ENCODE measurements around the gene RALGPS1. TPM values are rescaled to one million over a fixed set of nuclear protein-coding genes. Genes with fewer than 3 reads are reported as not detected.

RALGPS1 gene
- total RNA-seq, 1 donor from 2014 or later, result 21.7 TPM

DNA sequence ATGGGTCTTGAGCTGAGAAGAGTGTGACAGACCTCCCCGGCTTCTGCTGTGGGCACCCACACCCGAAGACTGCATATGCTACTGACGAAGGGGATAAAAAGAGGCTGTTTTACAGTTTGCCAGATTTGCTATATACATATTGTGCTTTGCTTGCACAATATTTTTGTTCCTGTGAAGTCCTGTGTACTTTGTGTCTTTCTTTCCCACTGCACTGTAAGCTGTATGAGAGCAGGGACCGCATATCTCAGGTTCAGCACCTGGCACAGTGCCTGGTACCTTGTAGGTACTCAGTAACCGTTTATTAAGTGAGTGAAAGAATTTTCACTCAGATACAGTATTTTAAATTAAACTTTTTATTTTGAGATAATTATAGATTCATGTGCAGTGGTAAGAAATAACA lies 341.7 kb downstream of the RALGPS1 start:
- H3K27me3 Mint-ChIP-seq, result no peaks in the 10 kb centered on the region
- POLR2A ChIA-PET, result no interaction called here
- H3K4me1 Mint-ChIP-seq, result no peaks in the 10 kb centered on the region
- DNase-seq, result no peak
- CTCF ChIA-PET, result no interaction called here
- ATAC-seq (ENCODE audit: low read depth), result no peak
- no peaks in the 10 kb centered on the region for H3K36me3 Mint-ChIP-seq (ENCODE audit: low read depth)
- no peak overlapping the region for H3K27ac Mint-ChIP-seq
- no peak overlapping the region for H3K4me3 Mint-ChIP-seq
- H3K9me3 Mint-ChIP-seq, result no peaks in the 10 kb centered on the region
- intact Hi-C loops (cut with micrococcal nuclease), result no loop called here
- TF ChIP-seq, protein P1, sequence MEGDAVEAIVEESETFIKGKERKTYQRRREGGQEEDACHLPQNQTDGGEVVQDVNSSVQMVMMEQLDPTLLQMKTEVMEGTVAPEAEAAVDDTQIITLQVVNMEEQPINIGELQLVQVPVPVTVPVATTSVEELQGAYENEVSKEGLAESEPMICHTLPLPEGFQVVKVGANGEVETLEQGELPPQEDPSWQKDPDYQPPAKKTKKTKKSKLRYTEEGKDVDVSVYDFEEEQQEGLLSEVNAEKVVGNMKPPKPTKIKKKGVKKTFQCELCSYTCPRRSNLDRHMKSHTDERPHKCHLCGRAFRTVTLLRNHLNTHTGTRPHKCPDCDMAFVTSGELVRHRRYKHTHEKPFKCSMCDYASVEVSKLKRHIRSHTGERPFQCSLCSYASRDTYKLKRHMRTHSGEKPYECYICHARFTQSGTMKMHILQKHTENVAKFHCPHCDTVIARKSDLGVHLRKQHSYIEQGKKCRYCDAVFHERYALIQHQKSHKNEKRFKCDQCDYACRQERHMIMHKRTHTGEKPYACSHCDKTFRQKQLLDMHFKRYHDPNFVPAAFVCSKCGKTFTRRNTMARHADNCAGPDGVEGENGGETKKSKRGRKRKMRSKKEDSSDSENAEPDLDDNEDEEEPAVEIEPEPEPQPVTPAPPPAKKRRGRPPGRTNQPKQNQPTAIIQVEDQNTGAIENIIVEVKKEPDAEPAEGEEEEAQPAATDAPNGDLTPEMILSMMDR (IDR thresholded peaks at IDR 0.05), result no peak

DNA sequence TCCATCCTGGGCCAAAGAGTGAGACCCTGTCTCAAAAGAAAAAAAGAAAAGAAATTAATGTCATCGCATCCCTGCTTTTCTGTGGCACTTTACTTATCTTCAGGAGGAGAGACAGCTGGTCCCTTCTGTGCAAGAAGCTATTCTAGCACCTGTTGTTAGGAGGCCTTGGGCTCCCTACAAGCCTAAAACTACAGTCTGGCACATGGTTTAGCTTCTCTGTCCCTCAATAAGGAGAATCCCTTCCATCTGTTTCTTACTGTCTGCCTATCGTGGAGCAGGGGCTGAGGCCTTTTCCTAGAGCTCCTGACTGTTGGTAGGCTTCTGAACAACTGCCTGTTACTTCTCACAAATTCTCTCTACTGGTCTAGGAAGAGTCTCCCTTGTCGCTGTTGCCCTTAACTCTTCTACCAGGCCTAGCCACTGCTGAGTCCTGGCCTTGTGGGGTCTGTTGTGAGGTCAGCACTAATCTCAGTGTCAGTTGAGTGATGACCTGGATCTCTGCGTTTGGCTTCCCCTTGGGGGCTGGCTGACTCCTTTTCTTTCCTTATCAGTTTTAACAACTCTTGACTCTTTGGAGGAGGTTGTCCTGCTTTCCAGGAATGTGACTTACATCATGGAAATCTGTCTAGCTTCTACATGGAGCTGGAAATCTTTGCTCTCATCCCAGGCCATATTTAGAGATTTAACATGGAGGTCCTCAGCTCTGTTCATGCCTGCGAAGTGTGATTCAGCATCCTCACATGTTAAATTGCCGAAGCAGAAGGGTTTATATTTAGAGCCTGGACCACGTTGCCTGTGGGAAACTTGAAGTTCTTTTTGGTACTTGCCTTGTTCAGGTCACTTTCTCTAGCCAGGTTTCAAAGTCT lies 344.3 kb downstream of the RALGPS1 start:
- Mint-ChIP-seq H3K27me3 (no peaks in the 10 kb centered on the region), H3K9me3 (no peaks in the 10 kb centered on the region), H3K4me3 (no peak overlapping the region), H3K27ac (no peak overlapping the region), H3K36me3 (ENCODE audit: low read depth) (no peaks in the 10 kb centered on the region), H3K4me1 (no peaks in the 10 kb centered on the region)
- TF ChIP-seq, protein P1 (IDR thresholded peaks at IDR 0.05), result no peak
- ChIA-PET POLR2A (no interaction called here), CTCF (interaction anchor here (1.0 kb wide), 1 partner anchor 14 kb away, joined by 3 read pairs; no protein-coding TSS in a partner anchor)
- DNase-seq, result no peak
- ATAC-seq (ENCODE audit: low read depth), result no peak
- intact Hi-C loops (cut with micrococcal nuclease), result no loop called here

DNA sequence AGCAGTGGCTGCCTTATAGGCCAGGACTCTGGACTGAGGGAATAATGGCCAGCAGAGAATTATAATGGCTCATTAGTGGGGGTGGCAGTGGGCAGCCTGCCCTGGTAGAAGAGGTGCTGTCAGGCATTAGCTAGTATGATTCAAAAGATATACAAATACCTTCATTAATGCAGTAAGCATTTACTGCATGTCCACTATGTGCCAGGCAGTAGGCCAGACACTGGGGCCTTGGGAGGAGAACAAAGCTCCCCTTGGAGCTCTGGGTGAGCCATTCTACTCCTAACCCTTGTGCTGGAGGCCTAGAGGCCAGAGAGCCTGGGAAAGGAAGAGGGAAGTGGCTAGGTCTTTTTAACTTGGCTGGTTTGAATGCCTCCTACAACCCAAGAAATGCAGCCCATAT lies 348.0 kb downstream of the RALGPS1 start:
- no peak overlapping the region for H3K4me3 Mint-ChIP-seq
- intact Hi-C loops (cut with micrococcal nuclease), result no loop called here

DNA sequence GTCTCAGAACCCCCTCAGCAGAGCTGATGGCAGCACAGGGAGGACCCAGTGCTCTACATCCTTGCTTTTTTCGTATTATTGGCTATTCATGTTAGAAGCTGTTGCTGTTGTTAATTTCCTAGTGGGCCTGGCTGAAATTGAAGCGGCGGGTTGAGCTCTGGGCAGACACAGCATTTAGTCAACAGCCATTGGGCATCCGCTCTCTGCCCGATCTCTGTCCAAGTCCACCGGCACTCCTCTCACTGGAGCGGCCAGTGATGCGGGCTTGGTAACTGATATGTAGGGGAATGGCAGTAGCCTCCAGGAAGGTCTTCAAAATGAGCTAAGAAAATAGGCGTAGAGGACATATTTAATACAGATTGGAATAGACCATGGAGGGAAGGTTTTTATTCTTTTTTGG lies 348.7 kb downstream of the RALGPS1 start:
- no peak for DNase-seq
- H3K27ac Mint-ChIP-seq, result no peak overlapping the region
- H3K4me3 Mint-ChIP-seq, result no peak overlapping the region
- no peaks in the 10 kb centered on the region for H3K27me3 Mint-ChIP-seq
- ChIA-PET POLR2A (no interaction called here), CTCF (no interaction called here)
- intact Hi-C loops (cut with micrococcal nuclease), result no loop called here
- no peak for ATAC-seq (ENCODE audit: low read depth)
- no peaks in the 10 kb centered on the region for H3K4me1 Mint-ChIP-seq
- no peaks in the 10 kb centered on the region for H3K36me3 Mint-ChIP-seq (ENCODE audit: low read depth)
- TF ChIP-seq, protein P1 (IDR thresholded peaks at IDR 0.05), result no peak
- H3K9me3 Mint-ChIP-seq, result no peaks in the 10 kb centered on the region

More for the DNA sequence above, 348.0 kb downstream of the RALGPS1 start:
- POLR2A ChIA-PET, result no interaction called here
- Mint-ChIP-seq H3K27me3 (no peaks in the 10 kb centered on the region), H3K27ac (no peak overlapping the region), H3K4me1 (no peaks in the 10 kb centered on the region), H3K9me3 (no peaks in the 10 kb centered on the region), H3K36me3 (ENCODE audit: low read depth) (no peaks in the 10 kb centered on the region)
- TF ChIP-seq, protein P1 (IDR thresholded peaks at IDR 0.05), result no peak
- DNase-seq (no peak), ATAC-seq (ENCODE audit: low read depth) (no peak)
- CTCF ChIA-PET, result no interaction called here

DNA sequence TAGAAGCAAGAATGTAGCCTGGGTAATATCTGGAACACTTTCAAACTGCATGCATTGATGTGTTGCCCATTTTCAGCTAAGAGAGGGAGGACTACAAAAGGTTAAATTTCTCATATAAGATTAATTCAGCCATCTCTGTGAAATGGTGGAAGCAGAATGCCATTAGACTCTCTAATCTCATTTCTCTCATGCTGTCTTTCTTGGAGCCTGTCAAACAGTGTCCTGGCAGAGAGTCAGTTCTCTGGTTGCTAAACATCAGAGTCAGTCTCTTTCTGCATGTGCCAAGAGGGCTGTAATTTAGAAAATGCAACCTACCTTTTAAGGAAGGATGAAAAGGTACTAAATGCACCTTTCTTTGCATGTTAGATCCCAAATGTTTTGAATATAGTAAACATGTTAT lies 349.1 kb downstream of the RALGPS1 start:
- intact Hi-C loops (cut with micrococcal nuclease), result no loop called here
- CTCF ChIA-PET, result no interaction called here
- DNase-seq (no peak), ATAC-seq (ENCODE audit: low read depth) (no peak)
- Mint-ChIP-seq H3K4me1 (no peaks in the 10 kb centered on the region), H3K27me3 (no peaks in the 10 kb centered on the region), H3K27ac (no peak overlapping the region), H3K9me3 (peaks cover under 1% of the 10 kb centered on the region), H3K36me3 (ENCODE audit: low read depth) (no peaks in the 10 kb centered on the region), H3K4me3 (no peak overlapping the region)
- TF ChIP-seq, protein P1 (IDR thresholded peaks at IDR 0.05), result no peak
- POLR2A ChIA-PET, result no interaction called here
